Activated naive CD4-positive, alpha-beta T cell treated with anti-CD3 and anti-CD28 coated beads, Interleukin-2, amount 50 U/mL, for 24 hours (primary cell): Measurements from ENCODE around the gene TBC1D14.
"Not testable (repeated sequence)": the region's sequence is repeated elsewhere in the genome, so short reads cannot be mapped to it uniquely, and the experiment has no call there.

ENCODE experiments used
- H3K27ac Mint-ChIP-seq: one replicate; pipeline ENCODE4 v1.8.0; 2021; ENCODE audit warnings: mild to moderate bottlenecking, mixed read lengths
- H3K27me3 Mint-ChIP-seq: one replicate; pipeline ENCODE4 v1.8.0; 2021; ENCODE audit warnings: mixed read lengths
- H3K36me3 Mint-ChIP-seq: one replicate; pipeline ENCODE4 v1.8.0; 2021; ENCODE audit warnings: mixed read lengths
- H3K4me1 Mint-ChIP-seq: one replicate; pipeline ENCODE4 v1.8.0; 2021; ENCODE audit warnings: mixed read lengths
- H3K4me3 Mint-ChIP-seq: one replicate; pipeline ENCODE4 v1.8.0; 2021; ENCODE audit warnings: mild to moderate bottlenecking, mixed read lengths
- H3K9me3 Mint-ChIP-seq: one replicate; pipeline ENCODE4 v1.8.0; 2021; ENCODE audit warnings: mixed read lengths

Gene TBC1D14

DNA sequence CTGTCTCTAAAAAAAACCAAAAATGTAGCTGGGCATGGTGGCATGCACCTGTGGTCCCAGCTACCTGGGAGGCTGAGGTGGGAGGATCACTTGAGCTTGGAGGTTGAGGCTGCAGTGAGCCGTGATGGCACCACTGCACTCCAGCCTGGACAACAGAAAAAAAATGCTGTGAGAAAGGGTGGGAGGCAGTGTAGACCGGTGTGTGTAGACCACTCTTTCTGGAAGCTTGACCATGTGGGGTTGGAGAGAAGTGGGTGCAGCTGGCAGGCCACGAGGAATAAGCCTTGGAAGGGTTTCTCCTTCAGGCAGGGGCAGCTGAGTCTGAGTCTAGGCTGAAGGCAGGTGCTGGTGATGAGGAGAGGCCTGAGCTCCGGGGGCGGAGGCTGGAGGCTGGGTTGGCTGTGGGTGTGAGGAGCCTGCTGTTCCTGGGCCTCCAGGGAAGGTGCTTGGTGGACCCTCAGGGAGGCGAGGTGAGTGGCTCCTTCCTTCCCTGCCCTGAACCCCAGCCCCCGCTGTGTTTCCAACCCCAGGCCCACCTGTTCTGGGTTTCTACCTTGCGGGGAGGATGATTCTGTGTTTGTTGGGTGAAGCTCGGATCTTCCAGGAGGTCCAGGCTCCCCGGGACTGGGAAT is 9.3 kb upstream of the TBC1D14 start:
- no peaks in the 10 kb centered on the region for H3K27me3 Mint-ChIP-seq
- no peak overlapping the region for H3K4me3 Mint-ChIP-seq
- no peaks in the 10 kb centered on the region for H3K9me3 Mint-ChIP-seq
- no peaks in the 10 kb centered on the region for H3K36me3 Mint-ChIP-seq
- H3K27ac Mint-ChIP-seq: no peak overlapping the region
- H3K4me1 Mint-ChIP-seq: peaks cover 29% of the 10 kb centered on the region

DNA sequence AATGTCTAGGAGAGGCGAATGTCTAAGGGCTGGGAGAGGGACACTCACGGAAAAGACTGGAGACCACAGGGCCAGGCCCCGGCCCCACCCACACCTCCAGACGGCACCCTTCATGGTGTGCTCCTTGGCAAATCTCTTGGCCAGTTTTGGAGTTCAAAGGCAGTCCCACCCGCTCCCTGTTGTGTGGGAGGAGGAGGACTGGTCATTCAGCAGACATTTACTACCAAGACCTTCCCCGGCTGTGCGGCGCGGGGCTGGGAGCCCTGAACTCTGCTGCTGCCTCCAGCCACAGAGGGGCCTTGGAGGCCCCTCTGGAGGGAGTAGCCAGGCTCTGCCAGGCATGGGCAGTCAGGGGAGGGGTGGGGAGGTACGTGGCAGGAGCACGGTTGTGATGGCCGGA is 8.7 kb upstream of the TBC1D14 start:
- Mint-ChIP-seq H3K27me3 (no peaks in the 10 kb centered on the region), H3K9me3 (no peaks in the 10 kb centered on the region), H3K4me1 (peaks cover 29% of the 10 kb centered on the region), H3K4me3 (no peak overlapping the region), H3K36me3 (no peaks in the 10 kb centered on the region), H3K27ac (no peak overlapping the region)

DNA sequence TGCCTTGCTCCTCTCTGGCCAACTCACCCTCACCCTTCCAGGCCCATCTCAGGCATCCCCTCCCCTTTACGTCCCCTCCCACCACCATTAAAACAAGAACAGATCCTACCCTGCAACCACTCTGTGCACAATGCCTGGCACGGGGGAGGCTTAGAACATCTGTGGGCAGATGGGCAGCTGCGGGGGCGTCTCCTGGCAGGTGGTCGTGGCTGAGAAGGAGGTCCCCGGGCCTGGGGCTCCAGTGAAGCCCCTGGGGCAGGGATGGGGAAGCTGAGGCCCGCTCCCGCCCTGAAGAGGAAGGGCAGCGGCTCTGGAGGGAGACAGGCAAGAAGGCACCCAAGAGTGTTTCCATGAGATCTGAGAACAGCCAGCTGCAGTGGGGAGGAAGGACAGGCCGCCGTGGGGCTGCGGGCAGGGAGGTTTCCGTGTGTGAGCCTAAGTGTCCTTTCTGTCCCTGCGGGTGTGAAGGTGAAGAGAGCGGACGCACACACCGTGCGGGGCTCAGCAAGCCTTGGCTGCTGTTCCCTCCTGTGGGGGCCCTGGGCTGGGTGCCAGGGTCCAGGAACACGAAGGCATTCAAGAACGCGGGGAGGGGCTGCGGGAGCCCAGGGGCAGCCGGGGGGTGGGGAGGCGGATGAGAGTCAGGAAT is 7.8 kb upstream of the TBC1D14 start:
- H3K36me3 Mint-ChIP-seq: no peaks in the 10 kb centered on the region
- H3K4me1 Mint-ChIP-seq: peaks cover 29% of the 10 kb centered on the region
- no peaks in the 10 kb centered on the region for H3K9me3 Mint-ChIP-seq
- no peak overlapping the region for H3K4me3 Mint-ChIP-seq
- no peak overlapping the region for H3K27ac Mint-ChIP-seq
- no peaks in the 10 kb centered on the region for H3K27me3 Mint-ChIP-seq

DNA sequence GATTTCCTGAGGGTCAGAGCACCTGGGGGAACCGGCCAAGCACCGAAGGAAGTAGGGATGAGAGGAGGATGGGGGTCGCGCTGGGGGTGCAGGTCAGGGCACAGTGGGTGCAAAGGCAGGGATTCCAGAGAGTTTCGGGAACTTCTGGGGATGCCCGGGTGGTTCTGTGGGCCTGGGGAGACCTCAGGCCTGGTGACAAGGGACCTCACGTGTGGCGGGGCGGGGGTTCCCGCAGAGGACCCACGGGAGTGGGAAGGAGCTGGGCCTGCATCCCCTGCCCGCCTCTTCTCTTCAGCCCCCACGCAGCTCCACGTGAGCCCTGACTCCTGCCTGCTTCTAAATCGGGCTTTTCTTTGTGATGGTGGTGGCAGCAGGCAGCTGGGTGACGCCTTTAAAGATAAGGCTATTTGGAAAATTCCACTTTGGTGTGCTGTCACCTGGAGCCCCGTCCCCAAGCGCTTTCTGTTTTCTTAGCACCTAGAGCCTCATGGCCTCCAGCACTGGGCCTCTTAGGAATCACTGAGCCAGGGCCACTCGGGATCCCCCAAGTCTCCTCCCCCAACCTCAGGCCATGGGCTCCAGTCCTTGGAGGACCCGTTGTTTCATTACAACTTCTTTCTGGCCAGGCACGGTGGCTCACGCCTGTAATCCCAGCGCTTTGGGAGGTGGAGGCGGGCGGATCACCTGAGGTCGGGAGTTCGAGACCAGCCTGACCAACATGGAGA is 7.1 kb upstream of the TBC1D14 start:
- no peaks in the 10 kb centered on the region for H3K36me3 Mint-ChIP-seq
- H3K27me3 Mint-ChIP-seq: no peaks in the 10 kb centered on the region
- H3K4me1 Mint-ChIP-seq: peaks cover 32% of the 10 kb centered on the region
- no peak overlapping the region for H3K4me3 Mint-ChIP-seq
- no peaks in the 10 kb centered on the region for H3K9me3 Mint-ChIP-seq
- H3K27ac Mint-ChIP-seq: no peak overlapping the region

DNA sequence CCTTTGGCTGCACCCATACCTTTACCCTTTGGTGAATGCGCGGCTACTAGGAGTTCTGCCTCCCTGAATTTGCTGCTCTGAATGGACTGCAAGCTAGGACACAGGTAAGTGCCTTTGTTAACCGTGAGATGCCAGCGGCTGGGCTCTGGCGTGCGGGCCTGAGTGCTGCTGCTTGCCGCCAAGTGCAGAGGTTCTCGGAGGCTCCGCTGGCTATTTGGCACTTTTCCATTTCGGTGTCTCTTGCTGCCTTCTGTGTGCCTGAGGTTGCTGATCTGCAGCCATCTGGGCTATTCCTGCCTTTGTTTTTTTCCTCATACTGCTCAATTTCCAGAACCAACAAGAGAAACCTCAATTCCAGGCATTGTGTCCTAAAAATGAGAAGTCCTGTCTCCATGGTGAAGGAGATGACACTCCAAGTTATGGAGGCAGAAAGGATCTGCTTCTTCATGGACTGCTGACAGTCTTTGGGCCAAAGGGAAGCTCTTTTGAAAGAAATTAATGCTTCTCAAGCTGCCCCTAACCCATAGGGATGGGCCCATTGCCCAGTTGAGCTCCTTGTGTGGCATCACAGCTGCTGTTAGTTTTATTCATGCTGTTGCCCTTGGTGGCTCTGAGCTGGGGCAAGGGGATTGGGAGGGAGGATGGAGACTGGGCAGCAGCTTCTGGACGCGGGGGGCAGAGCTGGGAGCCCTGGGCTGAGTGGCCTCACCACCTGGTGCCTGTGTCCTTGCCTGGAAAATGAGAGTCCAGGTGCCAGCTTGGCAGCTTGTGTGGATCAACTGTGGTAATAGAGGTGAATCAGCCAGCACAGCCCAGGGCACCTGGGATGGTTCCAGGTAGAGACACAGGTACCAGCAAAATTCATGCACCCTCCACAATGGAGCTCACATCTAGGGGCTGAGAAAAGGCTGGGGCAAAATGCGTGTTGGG is 3.8 kb upstream of the TBC1D14 start:
- Mint-ChIP-seq H3K36me3 (no peaks in the 10 kb centered on the region), H3K9me3 (no peaks in the 10 kb centered on the region), H3K4me3 (no peak overlapping the region), H3K27me3 (no peaks in the 10 kb centered on the region), H3K4me1 (peaks cover 29% of the 10 kb centered on the region), H3K27ac (peak overlapping the region; percentile 23)

DNA sequence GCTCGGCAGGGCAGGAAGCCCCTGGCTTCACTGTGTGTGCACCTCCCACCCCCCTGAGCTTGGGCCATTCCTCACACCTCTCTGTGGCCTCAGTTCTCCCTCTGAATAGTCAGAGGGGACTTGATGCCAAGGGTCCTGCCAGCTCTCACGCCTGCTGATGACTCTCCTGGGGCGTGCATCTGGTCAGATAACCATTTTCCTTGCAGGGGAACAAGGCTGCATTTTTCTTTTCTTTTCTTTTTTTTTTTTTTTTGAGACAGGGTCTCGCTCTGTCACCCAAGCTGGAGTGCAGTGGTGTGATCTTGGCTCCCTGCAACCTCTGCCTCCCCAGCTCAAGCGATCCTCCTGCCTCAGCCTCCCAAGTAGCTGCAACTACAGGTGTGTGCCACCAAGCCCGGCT is 3.1 kb upstream of the TBC1D14 start:
- not testable (repeated sequence) for H3K4me3 Mint-ChIP-seq, H3K27me3 Mint-ChIP-seq, H3K9me3 Mint-ChIP-seq, H3K27ac Mint-ChIP-seq, H3K36me3 Mint-ChIP-seq
- peaks cover 35% of the 10 kb centered on the region for H3K4me1 Mint-ChIP-seq

DNA sequence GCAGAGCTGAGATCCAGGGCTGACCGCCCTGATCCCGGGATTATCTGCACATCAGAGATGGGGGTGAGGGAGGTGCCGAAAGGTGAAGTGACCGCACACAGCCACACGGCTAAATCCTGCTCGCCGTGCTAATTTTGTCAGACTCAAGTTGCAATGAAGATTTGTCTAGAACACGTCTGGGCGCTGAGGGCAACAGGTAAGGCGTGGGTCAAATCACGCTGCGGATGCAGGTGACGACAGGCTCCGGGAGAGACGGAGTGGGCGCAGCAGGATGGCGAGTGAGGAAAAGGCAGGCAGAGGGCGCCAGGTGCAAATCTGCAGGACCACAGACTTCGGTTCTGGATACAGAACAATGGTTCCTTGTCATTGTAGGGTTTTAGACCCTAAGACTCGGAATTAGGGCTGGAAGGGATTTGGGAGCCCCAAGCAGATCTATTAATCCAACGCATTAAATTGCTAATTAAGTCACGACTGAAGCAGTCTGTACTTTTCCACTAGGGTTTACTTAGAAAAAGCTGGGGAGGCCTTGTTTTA is 1.9 kb upstream of the TBC1D14 start:
- H3K36me3 Mint-ChIP-seq: no peaks in the 10 kb centered on the region
- H3K4me1 Mint-ChIP-seq: peaks cover 47% of the 10 kb centered on the region
- H3K9me3 Mint-ChIP-seq: no peaks in the 10 kb centered on the region
- no peaks in the 10 kb centered on the region for H3K27me3 Mint-ChIP-seq
- H3K4me3 Mint-ChIP-seq: peak overlapping the region; percentile 60
- H3K27ac Mint-ChIP-seq: peak overlapping the region; percentile 36

DNA sequence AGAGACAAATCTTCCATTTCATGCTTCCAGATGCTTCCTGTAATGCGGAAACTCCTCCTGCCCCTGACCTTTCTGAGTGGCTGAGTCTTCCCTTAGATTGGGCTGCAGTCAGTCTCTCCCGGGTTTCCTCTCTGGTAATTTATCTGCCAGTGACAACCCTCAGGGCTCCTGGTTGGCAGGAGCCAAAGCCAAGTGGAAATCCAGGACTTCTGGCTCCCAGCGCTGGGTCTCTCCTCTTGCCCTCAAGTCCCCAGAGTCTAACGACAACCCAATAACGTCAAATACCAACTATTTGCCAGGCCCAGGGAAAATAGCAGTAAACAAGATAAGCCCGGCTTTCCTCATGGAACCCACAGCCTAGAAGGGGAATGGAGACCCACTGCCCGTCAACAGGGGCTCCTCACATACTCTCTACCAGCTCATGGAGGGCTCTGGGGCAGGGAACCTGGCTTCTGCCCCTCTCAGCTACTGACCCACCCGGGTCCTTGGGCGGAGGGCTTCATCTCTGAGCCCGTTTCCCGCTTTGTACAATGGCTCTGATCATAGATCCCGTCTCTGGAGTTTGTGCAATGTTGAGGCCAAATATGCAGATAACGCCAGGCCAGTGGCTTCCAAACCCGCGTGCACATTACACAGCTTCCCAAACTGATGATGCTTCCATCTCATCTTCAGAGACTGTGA is 1.1 kb upstream of the TBC1D14 start:
- Mint-ChIP-seq H3K9me3 (no peaks in the 10 kb centered on the region), H3K4me1 (peaks cover 56% of the 10 kb centered on the region), H3K36me3 (no peaks in the 10 kb centered on the region), H3K27ac (peak overlapping the region; percentile 90), H3K27me3 (no peaks in the 10 kb centered on the region), H3K4me3 (peak overlapping the region; percentile 94)

DNA sequence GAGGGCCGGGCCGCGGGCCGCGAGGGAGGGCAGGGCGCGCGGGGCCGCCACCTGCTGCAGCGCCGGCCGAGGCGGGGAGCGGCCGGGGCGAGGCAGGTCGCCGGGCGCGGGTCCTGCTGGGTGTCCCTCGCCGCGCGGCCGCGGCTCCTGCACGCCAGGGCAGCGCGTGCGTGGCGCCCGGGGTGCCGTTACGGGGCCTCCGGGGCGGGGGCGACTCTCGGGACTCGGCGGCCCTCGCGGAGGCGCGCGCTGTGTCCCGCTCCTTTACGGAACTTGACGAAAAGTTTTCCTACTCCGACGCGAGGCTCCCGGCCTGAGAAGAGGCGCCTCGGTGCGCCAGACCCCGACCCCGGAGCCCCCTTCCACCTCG is 329 bp downstream of the TBC1D14 start:
- no peaks in the 10 kb centered on the region for H3K9me3 Mint-ChIP-seq
- H3K4me1 Mint-ChIP-seq: peaks cover 59% of the 10 kb centered on the region
- H3K4me3 Mint-ChIP-seq: peak overlapping the region; percentile 91
- H3K36me3 Mint-ChIP-seq: no peaks in the 10 kb centered on the region
- no peaks in the 10 kb centered on the region for H3K27me3 Mint-ChIP-seq
- H3K27ac Mint-ChIP-seq: peak overlapping the region; percentile 93

DNA sequence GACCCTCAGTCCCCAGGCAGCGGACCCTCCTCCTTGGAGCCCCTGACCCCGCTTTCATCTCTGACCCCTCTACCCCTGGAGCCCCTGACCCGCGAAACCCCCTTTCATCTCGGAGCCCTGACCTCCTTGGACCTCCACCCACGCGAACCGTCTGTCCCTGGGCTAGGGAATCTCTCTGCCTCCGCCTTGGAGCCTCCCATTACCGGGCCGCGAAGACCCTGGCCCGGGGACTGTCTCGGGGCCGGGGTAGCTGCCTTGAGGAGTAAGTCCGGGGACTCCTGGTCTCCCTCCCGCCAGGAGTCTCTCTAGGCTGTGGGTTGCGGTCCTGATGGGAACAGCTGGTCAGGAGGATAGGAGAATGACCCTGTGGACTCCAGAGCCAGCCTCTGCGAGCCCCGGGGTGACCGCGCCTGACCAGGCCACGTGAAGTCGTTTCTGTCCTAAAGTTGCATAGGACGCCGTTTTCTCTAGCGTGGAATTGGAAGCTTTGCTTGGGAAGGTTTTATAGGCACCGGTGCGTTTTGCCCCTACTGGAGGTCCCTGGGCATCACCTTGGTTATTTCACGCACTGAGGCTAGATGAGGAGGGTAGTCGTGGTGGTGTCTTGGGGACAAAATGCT is 824 bp downstream of the TBC1D14 start:
- H3K9me3 Mint-ChIP-seq: no peaks in the 10 kb centered on the region
- peak overlapping the region; percentile 93 for H3K27ac Mint-ChIP-seq
- peaks cover 62% of the 10 kb centered on the region for H3K4me1 Mint-ChIP-seq
- no peaks in the 10 kb centered on the region for H3K27me3 Mint-ChIP-seq
- H3K36me3 Mint-ChIP-seq: no peaks in the 10 kb centered on the region
- H3K4me3 Mint-ChIP-seq: peak overlapping the region; percentile 91

DNA sequence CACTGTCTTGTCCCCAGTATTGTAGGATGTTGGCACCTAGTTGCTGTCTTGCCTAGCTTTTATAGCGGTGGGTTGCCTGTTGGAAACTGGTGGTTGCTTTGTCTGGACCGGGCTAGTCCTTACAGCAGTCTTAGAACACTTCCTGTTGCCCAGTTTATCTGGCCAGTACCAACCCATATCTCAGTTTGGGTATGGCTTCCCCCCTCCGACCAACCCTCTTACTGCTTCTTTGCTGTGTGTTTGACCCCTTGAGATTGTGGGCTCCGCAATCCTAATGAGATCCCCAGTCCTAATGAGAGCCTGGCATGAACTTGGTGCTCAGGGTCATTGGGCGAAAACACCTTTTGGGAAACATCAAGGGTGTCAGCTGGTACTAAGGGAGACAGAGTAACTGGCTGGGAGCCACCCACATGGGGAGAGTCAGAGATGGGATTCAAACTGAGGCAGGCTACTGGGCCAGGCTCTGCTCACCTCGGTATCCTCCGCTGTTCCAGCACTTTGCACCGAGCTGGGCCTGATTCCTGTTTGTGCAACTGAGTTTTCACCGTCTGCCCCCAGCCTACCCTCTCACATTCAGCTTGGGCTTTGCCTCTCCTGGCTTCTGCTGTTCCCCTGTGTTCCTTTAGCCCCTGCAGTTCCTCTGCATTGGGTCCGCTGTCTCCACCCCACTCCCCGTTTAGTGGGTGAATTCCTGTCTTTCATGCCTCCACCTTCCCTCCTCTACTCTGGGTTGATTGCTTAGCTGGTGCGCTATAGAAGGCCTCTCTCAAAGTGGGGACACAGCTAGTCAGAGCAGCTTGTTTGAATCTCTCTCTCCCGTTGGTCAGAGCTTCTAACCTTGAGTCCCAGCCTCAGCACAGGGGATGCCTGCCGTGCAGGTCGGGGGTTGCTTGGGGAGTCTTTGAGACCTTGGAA is 1.6 kb downstream of the TBC1D14 start:
- H3K27ac Mint-ChIP-seq: peak overlapping the region; percentile 93
- H3K4me3 Mint-ChIP-seq: peak overlapping the region; percentile 91
- H3K9me3 Mint-ChIP-seq: no peaks in the 10 kb centered on the region
- H3K36me3 Mint-ChIP-seq: no peaks in the 10 kb centered on the region
- H3K27me3 Mint-ChIP-seq: no peaks in the 10 kb centered on the region
- H3K4me1 Mint-ChIP-seq: peaks cover 70% of the 10 kb centered on the region

DNA sequence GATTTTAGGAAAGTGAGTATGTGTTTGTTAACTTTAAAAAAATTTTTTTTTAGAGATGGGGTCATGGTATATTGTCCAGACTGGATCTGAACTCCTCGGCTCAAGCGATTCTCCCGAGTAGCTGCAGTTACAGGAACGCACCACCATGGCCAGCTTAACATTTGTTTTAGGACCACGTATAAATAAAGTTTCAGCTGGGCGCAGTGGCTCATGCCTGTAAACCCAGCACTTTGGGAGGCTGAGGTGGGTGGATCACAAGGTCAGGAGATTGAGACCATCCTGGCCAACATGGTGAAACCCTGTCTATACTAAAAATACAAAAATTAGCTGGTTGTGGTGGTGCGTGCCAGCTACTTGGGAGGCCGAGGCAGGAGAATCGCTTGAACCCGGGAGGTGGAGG is 2.3 kb downstream of the TBC1D14 start:
- Mint-ChIP-seq H3K27ac (peak overlapping the region; percentile 48), H3K4me1 (peaks cover 77% of the 10 kb centered on the region), H3K4me3 (peak overlapping the region; percentile 91)
- not testable (repeated sequence) for H3K36me3 Mint-ChIP-seq, H3K9me3 Mint-ChIP-seq, H3K27me3 Mint-ChIP-seq

DNA sequence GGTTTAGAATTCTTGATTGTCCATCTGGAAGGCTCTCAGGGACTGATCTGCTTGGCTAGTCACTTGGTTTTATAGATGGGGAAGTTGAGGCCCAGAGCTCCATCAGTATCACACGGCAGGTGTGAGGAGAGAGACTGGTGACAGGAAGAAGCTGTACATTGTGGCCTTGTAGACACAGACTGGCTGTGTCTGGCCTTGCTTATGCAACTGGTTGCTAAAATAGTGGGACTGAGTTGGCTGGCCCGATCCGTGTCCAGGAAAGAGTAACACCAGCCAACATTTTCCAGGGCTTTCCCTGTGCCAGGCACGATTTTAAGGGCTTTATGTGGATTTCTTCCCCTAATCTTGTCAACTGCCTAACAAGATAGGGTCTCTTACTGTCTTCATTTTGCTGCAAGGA is 2.8 kb downstream of the TBC1D14 start:
- Mint-ChIP-seq H3K27me3 (no peaks in the 10 kb centered on the region), H3K36me3 (no peaks in the 10 kb centered on the region), H3K4me3 (peak overlapping the region; percentile 43), H3K27ac (no peak overlapping the region), H3K9me3 (no peaks in the 10 kb centered on the region), H3K4me1 (peaks cover 79% of the 10 kb centered on the region)
